GM18907 (cell line): ENCODE data around the gene ZDHHC11.
"Not testable (repeated sequence)": the region's sequence is repeated elsewhere in the genome, so short reads cannot be mapped to it uniquely, and the experiment has no call there.

Experiments
- ATAC-seq: cut with Tn5 transposase; IDR thresholded peaks from one replicate; pipeline ENCODE4 v1.9.1; 2021; ENCODE audit warnings: mild to moderate bottlenecking, moderate library complexity; ENCODE audit not compliant: unreplicated experiment

The ZDHHC11 gene

DNA sequence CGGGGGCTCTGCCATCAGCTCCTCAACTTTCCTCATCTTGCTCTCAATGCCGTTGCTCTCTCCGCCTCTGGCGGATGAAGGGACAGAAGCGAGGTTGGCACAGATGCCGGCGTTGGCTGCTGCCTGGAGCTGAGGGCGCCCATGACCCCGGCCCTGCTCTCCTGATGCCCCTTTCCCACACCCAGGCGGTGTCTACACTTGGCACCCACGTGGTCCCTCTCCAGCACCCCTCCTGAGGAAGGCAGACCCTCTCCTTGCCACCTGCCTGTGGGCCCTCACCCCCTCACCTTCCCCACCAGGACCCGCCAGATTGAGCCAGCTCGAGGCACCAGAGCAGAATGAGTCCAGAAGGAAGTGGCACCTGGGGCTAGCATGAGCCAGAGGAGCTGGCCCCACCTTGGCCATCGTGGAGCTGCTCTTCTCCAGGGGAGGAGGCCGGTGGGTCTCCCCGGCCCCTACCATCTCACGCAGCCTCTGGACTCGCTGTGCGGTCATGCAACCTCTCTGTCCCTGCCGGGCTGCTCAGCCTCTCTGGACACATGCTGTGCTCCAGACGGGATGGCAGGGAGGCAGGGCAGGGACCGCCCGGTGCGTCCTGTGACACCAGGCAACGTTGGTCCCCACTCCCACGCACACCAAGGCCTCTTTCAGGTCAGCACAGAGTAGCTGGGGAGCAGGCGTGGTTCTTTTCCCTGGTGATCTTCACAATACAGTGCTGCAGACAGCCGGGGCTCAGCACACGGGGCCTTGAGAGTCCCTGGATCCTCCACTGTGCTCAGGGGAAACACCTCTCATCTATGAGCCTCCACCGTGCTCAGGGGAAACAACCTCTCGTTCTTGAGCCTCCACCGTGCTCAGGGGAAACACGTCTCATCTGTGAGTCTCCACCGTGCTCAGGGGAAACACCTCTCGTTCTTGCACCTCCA, 4.8 kb downstream of the ZDHHC11 start:
- not testable (repeated sequence) for ATAC-seq

DNA sequence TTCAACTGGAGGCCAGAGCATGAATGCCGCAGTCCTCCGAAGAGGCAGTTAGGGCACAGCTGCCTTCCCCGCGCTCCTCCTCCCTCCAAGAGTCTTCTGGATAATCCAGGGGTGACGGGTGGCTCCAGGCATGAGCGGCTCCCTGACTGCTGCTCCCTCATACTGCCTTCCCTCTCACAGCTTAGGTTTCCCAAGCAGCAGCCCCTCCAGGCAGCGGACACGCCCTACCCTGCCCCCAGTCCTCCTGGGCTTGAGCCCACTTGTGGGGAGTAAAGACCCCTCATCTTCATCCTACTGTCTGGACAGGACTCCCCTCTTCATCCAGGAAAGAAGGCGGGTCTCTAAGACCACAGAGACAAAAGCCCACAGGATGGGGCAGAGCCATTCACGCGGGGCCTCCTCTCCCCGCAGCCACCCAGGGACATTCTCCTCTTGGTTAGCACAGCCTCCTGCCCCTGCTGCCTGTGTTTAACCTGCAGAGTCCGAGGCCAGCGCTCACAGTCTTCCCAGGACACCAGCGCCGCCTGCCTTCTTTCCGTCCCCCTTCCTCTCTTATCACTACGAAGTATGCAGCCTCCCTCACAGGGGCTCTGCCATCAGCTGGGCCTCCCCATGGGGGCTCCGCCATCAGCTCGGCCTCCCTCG, 5.6 kb downstream of the ZDHHC11 start:
- ATAC-seq: not testable (repeated sequence)

DNA sequence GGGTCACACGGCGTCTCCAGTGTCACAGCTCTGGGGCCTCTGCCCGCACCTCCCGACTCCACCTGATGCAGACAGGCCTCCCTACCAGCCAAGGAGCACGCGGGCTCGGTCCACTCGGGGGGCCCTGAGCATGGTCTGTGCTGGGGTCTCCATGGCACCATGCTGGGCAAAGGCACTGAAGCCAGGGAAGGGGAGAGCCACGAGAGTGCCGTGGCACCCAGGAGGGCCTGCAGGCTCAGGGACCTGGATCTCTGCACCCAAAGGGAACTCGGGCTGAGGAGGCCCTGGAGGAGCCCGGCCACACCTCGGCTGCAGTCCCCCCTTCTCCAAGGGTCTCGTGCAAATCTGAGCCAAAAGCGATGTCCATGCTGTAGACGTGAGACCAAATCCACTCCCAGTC, 6.4 kb downstream of the ZDHHC11 start:
- not testable (repeated sequence) for ATAC-seq

DNA sequence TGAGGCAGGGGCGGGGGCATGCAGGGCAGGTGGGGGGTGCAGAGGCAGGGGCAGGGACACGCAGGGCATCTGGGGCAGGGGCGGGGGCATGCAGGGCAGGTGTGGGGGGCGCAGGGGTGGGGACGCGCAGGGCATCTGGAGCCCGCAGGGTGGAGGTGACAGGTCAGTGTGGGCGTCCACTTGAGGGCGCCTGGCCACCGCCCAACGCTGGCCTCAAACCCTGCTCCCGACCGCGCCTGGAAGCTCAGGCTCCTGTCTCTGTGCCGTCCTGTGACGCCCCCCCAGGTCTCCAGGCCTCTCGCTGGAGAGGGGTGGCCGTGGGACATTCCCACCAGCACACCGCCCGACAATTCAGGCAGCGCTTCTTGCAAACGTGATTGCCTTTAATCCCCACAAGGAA, 6.9 kb downstream of the ZDHHC11 start:
- not testable (repeated sequence) for ATAC-seq

DNA sequence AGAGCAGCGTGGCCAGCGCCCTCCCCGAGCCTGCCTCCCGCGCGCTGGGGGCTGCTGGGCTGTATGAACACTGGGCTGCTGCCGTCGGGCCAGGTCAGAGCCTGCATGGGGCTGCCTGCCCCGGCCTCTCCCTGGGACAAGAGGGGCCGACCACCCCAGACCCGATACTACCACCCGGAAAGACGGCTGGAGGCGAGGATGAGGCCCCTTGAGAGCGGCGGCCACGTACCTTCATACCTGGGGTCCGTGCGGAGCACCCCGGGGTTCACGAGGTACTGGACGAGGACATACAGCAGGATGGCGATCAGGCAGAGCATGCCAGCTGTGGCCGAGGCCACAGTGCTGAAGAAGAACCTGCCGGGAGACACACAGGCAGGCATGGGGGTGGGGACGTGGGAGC, 7.4 kb downstream of the ZDHHC11 start:
- not testable (repeated sequence) for ATAC-seq

DNA sequence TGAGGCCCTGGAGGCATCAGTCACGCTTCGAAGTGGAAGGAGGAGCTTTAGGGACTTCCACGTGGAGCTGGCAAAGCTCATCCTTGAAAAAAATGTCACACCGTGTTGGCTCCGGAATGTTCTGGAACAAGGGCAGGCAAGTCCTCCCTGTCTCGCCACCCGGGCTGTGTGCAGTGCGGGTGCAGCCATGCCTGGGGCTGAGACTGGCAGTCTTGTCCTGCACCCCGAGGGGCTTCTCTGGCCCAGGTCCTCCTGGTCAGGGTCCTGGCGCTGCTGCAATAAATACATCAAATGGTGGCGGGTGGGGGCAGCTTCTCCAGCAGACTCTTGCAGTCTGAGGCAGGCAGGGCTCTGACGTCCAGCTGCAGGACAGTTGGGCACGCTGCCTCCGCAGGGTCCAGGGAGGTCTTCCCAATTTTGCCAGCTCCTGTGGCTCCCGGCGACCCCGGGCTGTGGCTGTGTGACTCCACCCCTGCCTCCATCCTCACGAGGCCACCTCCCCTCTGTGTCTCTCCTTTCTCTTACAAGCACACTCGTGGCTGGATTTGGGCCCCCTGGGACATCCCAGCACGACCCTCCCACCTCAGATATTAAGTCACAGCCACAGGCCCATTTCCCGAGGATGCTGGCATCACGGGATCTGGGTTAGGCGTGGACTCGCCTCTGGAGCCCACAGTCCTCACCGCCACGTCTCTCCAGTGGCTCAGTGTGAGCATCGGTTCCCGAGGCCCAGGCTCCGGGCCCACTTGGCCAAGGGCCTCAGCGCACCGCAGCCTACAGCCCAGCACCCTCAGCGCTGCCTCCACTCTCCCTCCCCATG, 8.2 kb downstream of the ZDHHC11 start:
- ATAC-seq: not testable (repeated sequence)

DNA sequence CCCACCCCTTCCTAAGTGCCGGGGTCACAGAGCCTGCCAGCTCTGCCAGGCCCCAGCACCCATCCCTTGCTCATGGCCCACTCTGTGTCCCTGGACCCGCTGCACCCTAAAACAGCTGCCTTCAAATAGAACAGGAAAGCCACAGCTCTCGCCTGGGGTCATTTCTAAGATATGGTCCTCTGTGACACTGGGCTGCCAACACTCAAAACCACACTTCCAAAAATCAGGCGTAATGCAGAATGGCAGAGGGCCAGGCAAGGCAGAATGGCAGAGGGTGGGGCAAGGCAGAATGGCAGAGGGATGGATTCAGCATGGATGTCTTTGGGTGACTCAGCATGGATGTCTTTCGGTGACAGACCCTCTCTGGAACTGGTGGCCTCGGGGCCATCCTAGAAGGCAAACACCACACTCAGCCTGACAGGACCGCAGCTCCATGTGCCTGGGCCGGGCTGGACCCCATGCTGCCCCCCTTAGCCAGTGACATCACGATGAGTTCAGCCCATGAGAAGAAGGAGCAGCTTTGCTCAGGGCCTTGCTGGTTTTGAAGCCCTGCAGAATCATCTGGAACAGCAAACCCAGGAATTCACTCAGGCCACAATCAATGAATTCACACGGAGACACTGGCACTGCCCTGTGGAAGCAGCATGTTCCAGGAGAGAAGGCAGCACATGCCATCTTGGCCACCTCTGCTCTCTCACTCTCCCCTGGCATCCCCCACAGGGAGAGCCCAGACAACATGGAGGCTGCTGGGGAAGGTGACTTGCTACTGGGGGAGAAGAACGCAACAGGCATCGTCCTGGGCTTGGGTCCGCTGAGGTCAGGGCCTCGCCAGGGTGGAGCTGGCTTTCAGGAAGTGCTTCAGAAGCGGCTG, 9.0 kb downstream of the ZDHHC11 start:
- not testable (repeated sequence) for ATAC-seq

DNA sequence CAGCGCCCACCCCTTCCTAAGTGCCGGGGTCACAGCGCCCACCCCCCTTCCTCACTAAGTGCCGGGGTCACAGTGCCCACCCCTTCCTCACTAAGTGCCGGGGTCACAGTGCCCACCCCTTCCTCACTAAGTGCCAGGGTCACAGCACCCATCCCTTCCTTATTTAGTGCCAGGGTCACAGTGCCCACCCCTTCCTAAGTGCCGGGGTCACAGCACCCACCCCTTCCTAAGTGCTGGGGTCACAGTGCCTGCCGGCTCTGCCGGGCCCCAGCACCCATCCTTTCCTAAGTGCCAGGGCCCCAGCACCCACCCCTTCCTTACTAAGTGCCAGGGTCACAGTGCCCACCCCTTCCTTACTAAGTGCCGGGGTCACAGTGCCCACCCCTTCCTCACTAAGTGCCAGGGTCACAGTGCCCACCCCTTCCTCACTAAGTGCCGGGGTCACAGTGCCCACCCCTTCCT, 9.8 kb downstream of the ZDHHC11 start:
- ATAC-seq: not testable (repeated sequence)

DNA sequence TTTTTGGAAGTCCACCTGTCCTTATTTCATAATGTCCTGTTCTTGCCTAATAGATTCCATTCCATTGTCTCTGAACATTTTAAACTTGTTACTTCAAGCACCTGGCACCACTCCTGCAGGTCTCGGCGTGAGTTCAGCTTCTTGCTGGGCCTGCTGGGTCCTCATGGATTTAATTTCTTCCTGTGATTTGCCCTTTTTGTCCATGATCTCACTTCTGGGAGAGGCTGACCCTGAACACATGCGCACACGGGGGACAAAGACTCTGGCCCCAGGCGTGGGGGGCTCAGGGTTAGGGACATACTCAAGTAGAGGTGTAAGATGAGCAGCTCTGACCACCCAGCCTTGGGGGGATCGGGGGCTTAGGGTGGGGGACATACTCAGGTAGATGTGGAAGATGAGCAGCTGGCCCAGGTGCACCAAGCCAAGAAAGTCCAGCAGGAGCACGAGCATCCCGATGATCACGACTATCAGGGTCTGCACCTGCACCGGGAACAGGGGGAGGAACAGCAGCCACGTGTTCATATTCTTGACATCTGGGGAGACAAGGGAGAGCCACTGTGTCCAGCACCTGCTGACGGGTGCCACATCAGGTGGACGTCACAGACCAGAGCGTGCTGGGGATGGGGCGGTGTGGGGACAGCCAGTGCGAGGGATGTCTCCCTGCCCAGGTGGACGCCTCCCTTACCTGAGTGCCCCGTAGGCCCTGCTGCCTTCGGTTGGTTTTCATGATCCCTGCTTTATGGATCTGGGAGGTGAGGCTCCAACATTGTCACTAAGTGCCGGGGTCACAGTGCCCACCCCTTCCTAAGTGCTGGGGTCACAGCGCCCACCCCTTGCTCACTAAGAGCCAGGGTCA, 10.4 kb downstream of the ZDHHC11 start:
- not testable (repeated sequence) for ATAC-seq

DNA sequence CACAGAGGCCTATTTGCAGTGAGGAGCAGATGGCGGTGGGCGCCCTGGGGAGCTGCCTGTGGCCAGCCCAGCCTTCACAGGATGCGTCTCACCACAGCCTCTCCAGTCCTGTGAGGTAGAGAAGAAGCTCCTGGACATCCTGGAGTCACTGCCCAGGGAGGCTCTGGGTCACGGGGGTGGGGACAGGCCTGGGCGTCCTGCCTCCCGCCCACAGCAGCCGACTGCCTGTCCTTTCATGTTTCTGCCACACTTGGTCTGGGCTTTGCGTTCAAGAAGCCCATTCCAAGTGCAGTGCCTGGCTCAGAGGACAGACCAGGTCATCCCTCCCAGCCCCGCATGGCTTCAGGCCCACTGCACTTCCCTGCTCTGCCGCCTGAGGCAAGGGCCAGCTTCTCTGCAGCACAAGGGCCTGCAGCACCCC, 12.3 kb downstream of the ZDHHC11 start:
- ATAC-seq: not testable (repeated sequence)

DNA sequence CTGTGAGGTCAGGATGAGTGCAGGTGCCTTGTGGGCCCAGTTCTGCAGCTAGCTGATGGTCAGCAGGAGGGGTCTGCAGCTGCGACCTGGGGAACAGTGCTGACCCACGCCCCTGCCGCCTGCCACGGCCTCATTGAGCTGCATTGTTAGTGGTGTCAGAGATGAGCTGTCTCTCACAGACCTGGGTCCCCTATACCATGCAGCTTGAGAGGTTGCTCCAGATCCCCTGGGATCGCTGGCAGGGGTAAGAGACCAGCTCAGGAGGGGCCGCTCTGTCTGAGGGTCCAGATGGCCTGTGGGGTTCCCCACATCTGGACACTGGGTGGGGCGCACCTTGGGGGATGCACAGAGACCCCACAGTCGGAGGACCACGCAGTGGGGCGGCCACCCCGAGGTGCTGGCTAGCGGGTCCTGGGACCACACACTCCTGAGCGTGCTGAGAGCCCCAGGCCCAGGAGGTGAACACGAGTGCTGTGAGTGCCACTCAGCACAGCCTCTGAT, 13.1 kb downstream of the ZDHHC11 start:
- not testable (repeated sequence) for ATAC-seq

DNA sequence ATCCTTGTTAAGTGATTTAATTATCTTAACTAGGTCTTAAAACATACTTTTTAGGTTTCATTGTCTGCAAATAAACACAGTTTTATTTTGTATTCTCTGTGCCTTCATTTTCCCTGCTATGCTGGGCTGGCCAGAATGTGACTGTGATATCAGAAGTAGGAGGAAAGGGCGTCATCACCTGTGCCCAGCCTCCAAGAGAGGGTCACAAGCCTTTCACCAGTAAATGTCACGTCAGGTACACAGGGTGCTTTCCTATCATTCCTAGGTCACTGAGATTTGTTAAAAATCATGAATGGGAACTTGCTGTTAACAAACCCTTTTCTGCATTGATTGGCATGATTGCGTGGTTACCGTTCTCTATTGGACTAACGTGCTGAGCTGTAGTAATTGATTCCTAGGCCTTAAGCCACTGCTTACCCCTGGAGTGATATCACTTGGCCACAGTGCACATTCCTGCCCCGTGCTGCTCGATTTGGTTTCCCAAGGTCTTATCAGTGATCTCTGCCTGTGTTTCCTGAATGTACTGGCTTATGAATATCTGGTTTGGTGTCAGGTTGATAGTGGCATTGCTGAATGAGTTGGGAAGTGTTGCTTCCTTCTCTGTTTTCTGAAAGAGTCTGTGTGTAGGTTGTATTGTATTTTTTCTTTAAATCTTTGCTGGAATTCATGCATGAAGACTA, 14.7 kb downstream of the ZDHHC11 start:
- ATAC-seq: not testable (repeated sequence)

DNA sequence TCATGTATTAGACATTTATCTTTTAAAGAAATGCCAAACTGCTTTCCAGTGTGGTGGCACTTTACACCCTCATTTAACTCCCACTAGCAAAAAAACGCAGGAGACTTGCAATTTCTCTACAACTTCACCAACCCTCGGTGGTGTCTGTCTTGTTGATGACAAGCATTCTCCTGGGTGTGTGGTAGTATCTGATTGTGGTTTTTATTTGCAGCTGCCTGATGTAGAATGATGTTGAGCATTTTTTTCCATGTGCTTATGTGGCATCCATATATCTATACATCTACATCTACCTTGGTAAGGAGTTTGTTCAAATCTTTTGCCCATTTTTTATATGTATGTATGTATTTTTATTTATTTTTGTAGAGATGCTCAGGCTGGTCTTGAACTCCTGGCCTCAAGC, 16.8 kb downstream of the ZDHHC11 start:
- not testable (repeated sequence) for ATAC-seq

DNA sequence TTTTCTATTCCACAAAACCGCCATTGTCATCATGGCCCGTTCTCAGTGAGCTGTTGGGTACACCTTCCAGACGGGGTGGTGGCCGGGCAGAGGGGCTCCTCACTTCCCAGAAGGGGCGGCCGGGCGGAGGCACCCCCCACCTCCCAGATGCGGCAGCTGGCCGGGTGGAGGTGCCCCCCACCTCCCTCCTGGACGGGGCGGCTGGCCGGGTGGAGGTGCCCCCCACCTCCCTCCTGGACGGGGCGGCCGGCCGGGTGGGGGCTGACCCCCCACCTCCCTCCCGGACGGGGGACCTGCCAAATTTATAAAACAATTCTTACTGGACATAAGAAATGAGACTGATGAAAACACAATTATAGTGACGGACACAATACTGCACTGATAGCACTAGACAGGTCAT, 22.6 kb downstream of the ZDHHC11 start:
- ATAC-seq: not testable (repeated sequence)

DNA sequence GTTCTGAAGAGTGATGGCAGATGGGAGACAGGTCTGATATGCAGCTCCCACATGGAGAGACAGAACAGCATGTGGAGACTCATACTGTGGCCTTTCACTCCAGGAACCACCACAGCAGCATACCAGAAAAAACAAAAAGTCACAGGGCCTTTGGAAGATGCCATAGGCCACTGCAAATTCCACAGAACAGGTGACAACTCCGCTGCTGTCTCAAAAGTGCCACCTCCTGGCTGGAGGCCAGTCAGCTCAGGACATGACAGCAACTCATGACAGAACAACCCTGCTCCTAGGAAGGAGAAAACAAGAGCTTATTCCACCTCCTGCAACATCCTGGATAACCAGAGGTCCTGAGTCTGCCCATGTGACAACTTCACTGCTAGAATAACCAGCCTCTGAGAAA, 25.2 kb downstream of the ZDHHC11 start:
- ATAC-seq: not testable (repeated sequence)

DNA sequence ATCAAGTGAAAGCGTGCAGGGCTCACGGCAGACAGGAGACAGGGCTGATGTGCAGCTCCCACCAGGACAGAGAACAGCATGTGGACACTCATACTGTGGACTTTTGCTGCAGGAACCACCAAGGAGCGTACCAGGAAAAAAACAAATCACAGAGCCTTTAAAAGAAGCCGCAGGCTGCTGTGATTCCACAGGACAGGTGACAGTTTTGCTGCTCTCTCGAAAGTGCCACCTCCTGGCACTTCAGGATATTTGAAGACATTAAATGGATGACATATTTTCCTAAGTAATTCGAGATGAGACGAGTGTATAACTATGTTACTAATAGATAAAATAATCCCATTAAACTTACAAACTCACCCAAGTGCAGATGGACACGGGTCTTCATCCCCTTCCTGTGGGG, 29.3 kb downstream of the ZDHHC11 start:
- ATAC-seq: no peak

DNA sequence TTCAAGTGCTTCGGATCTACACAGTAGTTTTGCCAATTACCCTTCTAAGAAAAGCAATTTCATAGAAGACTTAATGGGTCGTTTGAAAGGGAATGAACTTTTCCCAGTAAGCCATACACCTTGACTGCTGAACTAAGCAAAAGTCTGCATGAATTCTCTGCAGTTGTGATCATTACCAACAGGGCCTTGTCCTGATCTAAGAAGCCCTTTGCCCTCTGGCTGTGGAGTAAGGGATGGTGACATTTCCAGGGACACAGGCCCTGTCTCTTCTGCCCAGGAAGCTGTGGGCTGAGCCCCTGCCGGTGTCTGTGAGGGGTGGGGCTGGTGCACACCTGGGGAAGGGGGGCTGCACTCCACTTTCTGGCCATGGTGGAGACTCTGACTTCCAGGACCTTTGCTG, 30.5 kb downstream of the ZDHHC11 start:
- ATAC-seq: no peak

DNA sequence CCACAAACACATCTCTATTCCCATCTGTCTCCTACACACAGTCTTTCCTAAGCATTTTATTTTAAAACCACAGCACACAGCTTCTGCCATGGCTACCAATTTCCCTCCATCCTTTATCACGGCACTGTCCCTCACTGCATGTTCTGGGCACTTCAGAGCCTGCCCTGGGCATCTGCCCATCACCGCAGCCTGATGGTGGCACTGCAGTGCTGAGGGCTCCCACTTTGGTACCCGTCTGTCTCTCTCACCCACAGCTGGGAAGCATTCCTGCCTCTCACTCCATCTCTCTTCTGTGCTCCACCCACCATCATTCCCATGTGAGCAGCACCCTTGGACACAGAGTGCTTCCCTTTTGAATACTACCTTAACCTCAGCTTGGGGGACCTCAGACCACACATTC, 31.7 kb downstream of the ZDHHC11 start:
- no peak for ATAC-seq
